ENCODE results near the gene EIF4E1B. TPM values are rescaled to one million over a fixed set of nuclear protein-coding genes. Genes with fewer than 3 reads are reported as not detected.

The EIF4E1B gene
- total RNA-seq, 1 donor from 2014 or later: not detected

- H3K9me3 Mint-ChIP-seq: no peaks in the 10 kb centered on the region
- peak within 1 kb of the TSS; percentile 76 for H3K27ac Mint-ChIP-seq
- intact Hi-C loops (cut with micrococcal nuclease): loop anchor here (1.0 to 2.0 kb wide), 3 partner anchors 37 to 73 kb away; partner anchors contain the start of genes RNF44 and TSPAN17
- DNase-seq (ENCODE audit: low spot score): peak; percentile 65
- H3K36me3 Mint-ChIP-seq (ENCODE audit: low read depth): no peaks in the 10 kb centered on the region
- H3K4me1 Mint-ChIP-seq (ENCODE audit: low read depth): peaks cover 20% of the 10 kb centered on the region
- peak within 1 kb of the TSS; percentile 88 for H3K4me3 Mint-ChIP-seq
- H3K27me3 Mint-ChIP-seq (ENCODE audit: insufficient read depth): peaks cover 39% of the 10 kb centered on the region
These were observed 20.6 kb upstream of the EIF4E1B start, which contains the start of gene GPRIN1 for GRCh38 chr5:176609724-176610434. GPRIN1 (minus strand) TSS chr5:176610156; CDS start chr5:176599834, 10,322 bp downstream.

- Mint-ChIP-seq H3K27ac (no peak overlapping the region), H3K9me3 (no peaks in the 10 kb centered on the region), H3K27me3 (ENCODE audit: insufficient read depth) (peaks cover 41% of the 10 kb centered on the region), H3K4me3 (peak overlapping the region; percentile 80), H3K36me3 (ENCODE audit: low read depth) (no peaks in the 10 kb centered on the region), H3K4me1 (ENCODE audit: low read depth) (peaks cover 20% of the 10 kb centered on the region)
- DNase-seq (ENCODE audit: low spot score): no peak
- intact Hi-C loops (cut with micrococcal nuclease): loop anchor here (2.0 kb wide), 1 partner anchor 74 kb away; the partner anchor contains the start of gene RNF44
These were observed 20.1 kb upstream of the EIF4E1B start for GRCh38 chr5:176610435-176610773.

DNA sequence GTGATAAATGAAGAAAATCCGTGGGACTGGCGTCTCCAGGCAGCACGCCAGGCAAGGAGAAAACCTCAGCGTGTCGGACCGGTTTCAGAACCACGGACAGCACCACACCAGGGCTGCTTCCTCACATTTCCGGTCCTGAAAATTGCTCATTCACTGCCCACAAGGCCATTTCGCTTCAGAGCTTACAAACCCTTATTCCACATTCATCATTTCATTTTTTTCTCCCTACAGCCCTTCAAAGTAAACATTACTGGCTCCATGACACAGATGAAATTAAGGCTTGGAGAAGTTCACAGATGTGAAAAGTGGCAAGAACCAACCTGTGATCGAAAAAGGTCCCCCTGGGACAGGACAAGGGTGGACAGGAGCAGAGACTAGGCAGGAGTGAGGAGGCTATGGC, 19.0 kb upstream of the EIF4E1B start:
- intact Hi-C loops (cut with micrococcal nuclease): loop anchor here (1.0 to 2.0 kb wide), 2 partner anchors 8 to 75 kb away; partner anchors contain the start of gene RNF44
- Mint-ChIP-seq H3K27ac (no peak overlapping the region), H3K4me3 (no peak overlapping the region), H3K9me3 (no peaks in the 10 kb centered on the region), H3K4me1 (ENCODE audit: low read depth) (peaks cover 20% of the 10 kb centered on the region), H3K27me3 (ENCODE audit: insufficient read depth) (peaks cover 49% of the 10 kb centered on the region), H3K36me3 (ENCODE audit: low read depth) (no peaks in the 10 kb centered on the region)
- DNase-seq (ENCODE audit: low spot score): peak; percentile 53

GRCh38 chr5:176612008-176612407, 18.5 kb upstream of the EIF4E1B start:
- no peak for DNase-seq (ENCODE audit: low spot score)
- intact Hi-C loops (cut with micrococcal nuclease): no loop called here
- no peaks in the 10 kb centered on the region for H3K36me3 Mint-ChIP-seq (ENCODE audit: low read depth)
- no peak overlapping the region for H3K4me3 Mint-ChIP-seq
- no peaks in the 10 kb centered on the region for H3K9me3 Mint-ChIP-seq
- H3K27ac Mint-ChIP-seq: no peak overlapping the region
- peaks cover 55% of the 10 kb centered on the region for H3K27me3 Mint-ChIP-seq (ENCODE audit: insufficient read depth)
- peaks cover 20% of the 10 kb centered on the region for H3K4me1 Mint-ChIP-seq (ENCODE audit: low read depth)

DNA sequence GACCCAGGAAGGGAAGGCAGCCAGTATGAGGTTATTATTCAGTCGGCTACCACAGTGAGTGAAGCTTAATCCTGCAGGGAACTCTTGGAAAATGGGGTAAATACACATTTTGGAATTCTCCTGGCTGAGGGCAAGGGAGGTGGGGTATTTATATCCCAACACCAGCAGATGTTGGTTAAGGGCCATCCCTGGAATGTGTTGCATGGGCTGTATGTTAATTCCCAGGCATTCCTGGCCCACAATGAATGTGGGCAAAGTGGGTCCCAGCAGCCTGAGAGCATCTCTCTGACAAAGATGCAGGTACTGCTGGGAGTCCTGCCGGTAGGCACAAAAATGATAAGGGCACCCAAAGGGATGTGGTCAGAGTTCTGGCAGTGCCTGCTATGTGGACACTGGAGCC, 17.6 kb upstream of the EIF4E1B start:
- Mint-ChIP-seq H3K4me1 (ENCODE audit: low read depth) (peaks cover 20% of the 10 kb centered on the region), H3K27me3 (ENCODE audit: insufficient read depth) (peaks cover 59% of the 10 kb centered on the region), H3K36me3 (ENCODE audit: low read depth) (no peaks in the 10 kb centered on the region), H3K9me3 (no peaks in the 10 kb centered on the region), H3K4me3 (no peak overlapping the region), H3K27ac (no peak overlapping the region)
- intact Hi-C loops (cut with micrococcal nuclease): no loop called here
- DNase-seq (ENCODE audit: low spot score): no peak

DNA sequence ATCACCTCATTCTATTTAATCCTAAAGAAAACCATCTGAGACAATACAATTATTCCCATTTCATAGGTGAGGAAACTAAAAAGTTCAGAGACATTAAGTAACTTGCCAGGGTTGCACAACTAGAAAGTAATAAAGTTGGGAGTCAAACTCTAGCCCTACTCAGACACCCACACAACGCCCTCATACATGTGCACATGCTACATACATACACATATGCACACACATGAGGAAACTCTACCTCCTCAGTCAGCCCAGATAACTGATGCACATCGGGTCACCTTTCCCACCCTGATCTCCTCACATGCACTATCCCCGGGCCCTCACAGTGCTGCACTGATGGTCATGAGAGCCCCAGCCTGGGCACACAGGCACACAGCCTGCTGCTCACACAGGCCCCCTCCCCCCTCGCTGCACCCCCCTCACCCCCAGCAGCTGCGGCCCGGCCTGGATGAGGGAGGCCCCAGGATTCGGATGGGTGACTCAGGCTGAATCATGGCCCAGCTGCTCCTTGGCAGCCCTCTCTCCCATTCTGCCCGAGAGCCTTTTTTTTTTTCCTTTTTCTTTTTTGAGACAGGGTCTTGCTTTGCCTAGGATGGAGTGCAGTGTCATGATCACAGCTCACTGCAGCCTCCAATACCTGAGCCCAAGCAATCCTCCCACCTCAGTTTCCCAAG, 15.5 kb upstream of the EIF4E1B start:
- H3K27ac Mint-ChIP-seq: no peak overlapping the region
- H3K36me3 Mint-ChIP-seq (ENCODE audit: low read depth): no peaks in the 10 kb centered on the region
- H3K9me3 Mint-ChIP-seq: no peaks in the 10 kb centered on the region
- no peak overlapping the region for H3K4me3 Mint-ChIP-seq
- peaks cover 12% of the 10 kb centered on the region for H3K4me1 Mint-ChIP-seq (ENCODE audit: low read depth)
- H3K27me3 Mint-ChIP-seq (ENCODE audit: insufficient read depth): peaks cover 67% of the 10 kb centered on the region
- intact Hi-C loops (cut with micrococcal nuclease): no loop called here
- no peak for DNase-seq (ENCODE audit: low spot score)

- Mint-ChIP-seq H3K27me3 (ENCODE audit: insufficient read depth) (peaks cover 69% of the 10 kb centered on the region), H3K27ac (no peak overlapping the region), H3K36me3 (ENCODE audit: low read depth) (no peaks in the 10 kb centered on the region), H3K4me1 (ENCODE audit: low read depth) (peaks cover 10% of the 10 kb centered on the region), H3K4me3 (no peak overlapping the region), H3K9me3 (no peaks in the 10 kb centered on the region)
- intact Hi-C loops (cut with micrococcal nuclease): no loop called here
- no peak for DNase-seq (ENCODE audit: low spot score)
These were observed 14.0 kb upstream of the EIF4E1B start for GRCh38 chr5:176616511-176616910.

- Mint-ChIP-seq H3K27ac (no peak overlapping the region), H3K36me3 (ENCODE audit: low read depth) (no peaks in the 10 kb centered on the region), H3K4me3 (no peak overlapping the region), H3K27me3 (ENCODE audit: insufficient read depth) (peaks cover 63% of the 10 kb centered on the region), H3K9me3 (no peaks in the 10 kb centered on the region), H3K4me1 (ENCODE audit: low read depth) (peaks cover 7% of the 10 kb centered on the region)
- intact Hi-C loops (cut with micrococcal nuclease): loop anchor here (1.0 kb wide), 4 partner anchors 7 to 44 kb away; partner anchors contain the start of genes EIF4E1B, SNCB and TSPAN17
- DNase-seq (ENCODE audit: low spot score): no peak
These were observed 11.7 kb upstream of the EIF4E1B start for GRCh38 chr5:176618783-176619182.

- Mint-ChIP-seq H3K4me1 (ENCODE audit: low read depth) (peaks cover 7% of the 10 kb centered on the region), H3K9me3 (no peaks in the 10 kb centered on the region), H3K27me3 (ENCODE audit: insufficient read depth) (peaks cover 67% of the 10 kb centered on the region), H3K27ac (no peak overlapping the region), H3K4me3 (no peak overlapping the region), H3K36me3 (ENCODE audit: low read depth) (no peaks in the 10 kb centered on the region)
- intact Hi-C loops (cut with micrococcal nuclease): loop anchor here (1.0 kb wide), 4 partner anchors 8 to 45 kb away; partner anchors contain the start of genes EIF4E1B, SNCB and TSPAN17
- peak; percentile 75 for DNase-seq (ENCODE audit: low spot score)
These were observed 11.3 kb upstream of the EIF4E1B start for GRCh38 chr5:176619203-176619568.

DNA sequence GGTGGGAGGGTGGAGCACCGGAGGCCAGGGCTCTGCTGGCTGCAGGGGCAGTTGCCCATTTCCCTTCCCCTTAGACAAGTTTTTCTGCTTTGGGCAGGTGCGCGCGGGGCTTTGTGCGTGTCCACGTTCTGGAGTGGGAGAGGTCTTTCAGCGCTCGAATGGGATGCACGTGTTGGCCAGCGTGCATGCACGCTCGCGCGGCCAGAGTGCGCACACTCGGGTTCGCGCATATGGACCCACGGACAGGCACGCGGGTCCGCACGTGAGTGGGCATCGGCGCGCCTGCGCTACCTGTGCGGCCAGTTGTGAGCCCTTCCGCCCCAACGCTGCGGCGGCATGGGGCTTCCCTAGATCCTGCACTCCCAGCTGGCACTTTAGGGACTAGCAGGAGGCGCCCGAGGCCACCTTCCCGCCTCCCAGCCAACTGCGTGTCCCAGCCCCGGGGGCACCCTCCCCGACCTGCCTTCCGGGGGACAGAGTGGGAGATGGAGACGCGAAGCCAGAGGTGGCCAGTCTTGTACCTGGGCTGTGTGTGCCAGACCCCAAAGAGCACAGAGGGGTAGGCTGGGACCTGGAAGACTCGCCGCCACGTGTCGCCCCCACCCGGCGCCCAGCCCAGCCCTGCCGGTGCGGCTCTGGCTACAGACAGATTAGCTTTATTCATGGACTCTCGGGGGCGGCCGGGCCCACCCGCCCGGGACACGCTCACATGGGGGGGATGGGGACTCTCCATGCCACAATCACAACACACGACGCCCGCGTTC, 10.7 kb upstream of the EIF4E1B start:
- peak overlapping the region; percentile 53 for H3K4me3 Mint-ChIP-seq
- peaks cover 65% of the 10 kb centered on the region for H3K27me3 Mint-ChIP-seq (ENCODE audit: insufficient read depth)
- no peak overlapping the region for H3K27ac Mint-ChIP-seq
- intact Hi-C loops (cut with micrococcal nuclease): loop anchor here (1.0 kb wide), 4 partner anchors 8 to 45 kb away; partner anchors contain the start of genes EIF4E1B, SNCB and TSPAN17
- H3K36me3 Mint-ChIP-seq (ENCODE audit: low read depth): no peaks in the 10 kb centered on the region
- DNase-seq (ENCODE audit: low spot score): no peak
- H3K9me3 Mint-ChIP-seq: no peaks in the 10 kb centered on the region
- H3K4me1 Mint-ChIP-seq (ENCODE audit: low read depth): peaks cover 7% of the 10 kb centered on the region

DNA sequence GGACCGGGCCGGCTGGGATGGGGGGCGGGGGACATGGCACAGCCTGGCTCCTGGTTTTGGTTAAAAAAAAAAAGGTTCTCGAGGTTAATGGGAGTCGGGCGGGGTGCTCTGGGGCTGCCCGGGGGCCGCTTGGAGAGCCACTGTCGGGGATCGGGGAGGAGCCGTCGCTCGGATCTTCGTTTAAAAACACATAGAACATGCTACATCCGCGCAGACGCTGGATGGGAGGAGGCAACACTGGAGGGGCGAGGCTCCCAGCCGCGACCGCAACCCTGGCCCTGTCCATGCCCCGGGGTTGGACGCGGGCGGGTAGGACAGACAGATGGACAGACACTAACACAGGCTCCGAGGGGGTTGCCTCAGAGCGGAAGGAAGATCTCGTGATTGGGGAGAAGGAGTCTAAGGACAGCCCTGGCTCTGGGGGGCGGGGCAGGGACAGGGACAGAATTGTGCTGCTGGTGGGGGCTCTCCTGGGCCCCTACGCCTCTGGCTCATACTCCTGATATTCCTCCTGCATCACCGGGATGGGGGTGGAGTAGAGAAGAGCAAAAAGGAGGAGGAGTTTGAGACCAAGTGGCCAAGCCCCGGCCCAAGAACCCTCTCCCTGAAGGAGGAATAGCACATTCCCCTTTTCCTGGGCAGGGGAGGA, 10.0 kb upstream of the EIF4E1B start:
- Mint-ChIP-seq H3K9me3 (no peaks in the 10 kb centered on the region), H3K27ac (no peak overlapping the region), H3K4me1 (ENCODE audit: low read depth) (peaks cover 7% of the 10 kb centered on the region), H3K27me3 (ENCODE audit: insufficient read depth) (peaks cover 66% of the 10 kb centered on the region), H3K4me3 (peak overlapping the region; percentile 53), H3K36me3 (ENCODE audit: low read depth) (no peaks in the 10 kb centered on the region)
- intact Hi-C loops (cut with micrococcal nuclease): no loop called here
- no peak for DNase-seq (ENCODE audit: low spot score)

- H3K27me3 Mint-ChIP-seq (ENCODE audit: insufficient read depth): peaks cover 63% of the 10 kb centered on the region
These were observed 8.8 kb upstream of the EIF4E1B start for GRCh38 chr5:176621661-176622079.

More at GRCh38 chr5:176621661-176622079, 8.8 kb upstream of the EIF4E1B start:
- no peak for DNase-seq (ENCODE audit: low spot score)
- no peak overlapping the region for H3K4me3 Mint-ChIP-seq
- intact Hi-C loops (cut with micrococcal nuclease): no loop called here
- H3K27ac Mint-ChIP-seq: no peak overlapping the region
- no peaks in the 10 kb centered on the region for H3K36me3 Mint-ChIP-seq (ENCODE audit: low read depth)
- peaks cover 7% of the 10 kb centered on the region for H3K4me1 Mint-ChIP-seq (ENCODE audit: low read depth)
- H3K9me3 Mint-ChIP-seq: no peaks in the 10 kb centered on the region
